GM12874 (cell line): ENCODE measurements around the gene UBE2S.

Source experiments
- CTCF ChIP-seq: IDR thresholded peaks from 2 replicates; pipeline ENCODE4 v1.5.1; 2011; ENCODE audit warnings: low read depth, mild to moderate bottlenecking, control low read depth, low read length, moderate library complexity; ENCODE audit not compliant: insufficient read depth

The UBE2S gene

GRCh38 chr19:55435020-55435419 is 27.4 kb upstream of the UBE2S start:
- TF ChIP-seq CTCF: no peak

GRCh38 chr19:55434356-55434919 is 26.9 kb upstream of the UBE2S start:
- TF ChIP-seq CTCF: no peak

- no peak for TF ChIP-seq CTCF
These were observed 25.7 kb upstream of the UBE2S start for GRCh38 chr19:55433292-55433691.

- no peak for TF ChIP-seq CTCF
These were observed 24.8 kb upstream of the UBE2S start for GRCh38 chr19:55432241-55432959.

GRCh38 chr19:55431183-55431582 is 23.6 kb upstream of the UBE2S start:
- TF ChIP-seq CTCF: no peak

- TF ChIP-seq CTCF: no peak
These were observed 18.5 kb upstream of the UBE2S start for GRCh38 chr19:55426042-55426441.

- no peak for TF ChIP-seq CTCF
These were observed 16.9 kb upstream of the UBE2S start for GRCh38 chr19:55424518-55424917.
